HepG2 (cell line): Measurements from ENCODE around the gene RFXANK. TPM values are rescaled to one million over a fixed set of nuclear protein-coding genes. Genes with fewer than 3 reads are reported as not detected.

Experiments
- BCLAF1 ChIP-seq: fragments of 450-650 bp; IDR thresholded peaks from 2 replicates; pipeline ENCODE4 v1.6.1; 2017; ENCODE audit warnings: mild to moderate bottlenecking
- CEBPG ChIP-seq: IDR thresholded peaks from 2 replicates; pipeline ENCODE4 v1.6.1; 2016
- CENPT ChIP-seq: sonication (generic); formaldehyde crosslinking; IDR thresholded peaks from 2 replicates; pipeline ENCODE4 v1.8.0; 2022; ENCODE audit warnings: low read depth, mild to moderate bottlenecking, moderate library complexity, missing genetic modification reagents
- HOXA5 ChIP-seq: sonication (generic); formaldehyde crosslinking; IDR thresholded peaks from 2 replicates; pipeline ENCODE4 v1.4.0; 2020; ENCODE audit warnings: missing genetic modification reagents
- MAFK ChIP-seq, 2 experiments: IDR thresholded peaks in 1 of 2; conservative IDR thresholded peaks in 1 of 2; 2 replicates each; pipeline ENCODE4 v1.6.1; 2011; ENCODE audit warnings: improper control_type of control experiment in 2 of 2, low read length in 2 of 2
- MAZ ChIP-seq, 2 experiments: sonication (generic) in 1 of 2; formaldehyde crosslinking in 1 of 2; IDR thresholded peaks; 2 replicates each; pipeline versions ENCODE4 v1.5.0 to v1.6.1; 2012 to 2020; ENCODE audit warnings: low read depth in 2 of 2, mild to moderate bottlenecking in 2 of 2, borderline replicate concordance in 1 of 2, improper control_type of control experiment in 1 of 2, low read length in 1 of 2, missing genetic modification reagents in 1 of 2, moderate library complexity in 1 of 2
- MLX ChIP-seq: IDR thresholded peaks from 2 replicates; pipeline ENCODE4 v1.6.1; 2016
- MTERF4 ChIP-seq: sonication (generic); formaldehyde crosslinking; IDR thresholded peaks from 2 replicates; pipeline ENCODE4 v1.8.0; 2023; ENCODE audit warnings: mild to moderate bottlenecking, missing genetic modification reagents
- NR2F1 ChIP-seq, 2 experiments: fragments of 450-650 bp in 1 of 2; formaldehyde crosslinking in 1 of 2; IDR thresholded peaks; 2 replicates each; pipeline versions ENCODE4 v1.5.0 to v1.6.1; 2016 to 2020; ENCODE audit warnings: mild to moderate bottlenecking in 1 of 2, missing compliant biosample characterization in 1 of 2, missing genetic modification reagents in 1 of 2, moderate library complexity in 1 of 2
- PCBP1 ChIP-seq: fragments of 200-400 bp; formaldehyde crosslinking; IDR thresholded peaks from 2 replicates; pipeline ENCODE4 v1.6.1; 2017; ENCODE audit warnings: mild to moderate bottlenecking, low read depth, low read length, borderline replicate concordance
- PHF8 ChIP-seq: sonication (generic); formaldehyde crosslinking; IDR thresholded peaks from 2 replicates; pipeline ENCODE4 v1.5.0; 2020; ENCODE audit warnings: missing genetic modification reagents
- PTBP1 ChIP-seq: fragments of 200-400 bp; formaldehyde crosslinking; IDR thresholded peaks from 2 replicates; pipeline ENCODE4 v1.6.1; 2018; ENCODE audit warnings: low read length, low read depth; ENCODE audit not compliant: poor library complexity, severe bottlenecking
- XBP1 ChIP-seq: sonication (generic); formaldehyde crosslinking; IDR thresholded peaks from 2 replicates; pipeline ENCODE4 v1.5.0; 2020; ENCODE audit warnings: missing genetic modification reagents
- ZBTB2 ChIP-seq: sonication (generic); formaldehyde crosslinking; IDR thresholded peaks from 2 replicates; pipeline ENCODE4 v1.8.0; 2022; ENCODE audit warnings: low read depth, missing genetic modification reagents
- ZBTB3 ChIP-seq: sonication (generic); formaldehyde crosslinking; IDR thresholded peaks from 2 replicates; pipeline ENCODE4 v1.4.0; 2020; ENCODE audit warnings: low read depth, mild to moderate bottlenecking, moderate library complexity, missing genetic modification reagents, borderline replicate concordance
- ZNF12 ChIP-seq: sonication (generic); formaldehyde crosslinking; IDR thresholded peaks from 2 replicates; pipeline ENCODE4 v1.5.0; 2020; ENCODE audit warnings: missing genetic modification reagents
- ZNF691 ChIP-seq: sonication (generic); formaldehyde crosslinking; IDR thresholded peaks from 2 replicates; pipeline ENCODE4 v1.4.0; 2020; ENCODE audit warnings: missing genetic modification reagents, low read depth, mild to moderate bottlenecking, borderline replicate concordance
- ZNF766 ChIP-seq: sonication (generic); formaldehyde crosslinking; IDR thresholded peaks from 2 replicates; pipeline ENCODE4 v1.5.0; 2020; ENCODE audit warnings: missing genetic modification reagents, borderline replicate concordance
- ZNF841 ChIP-seq: sonication (generic); formaldehyde crosslinking; IDR thresholded peaks from 2 replicates; pipeline ENCODE4 v1.8.1; 2023; ENCODE audit warnings: missing genetic modification reagents, borderline replicate concordance
- polyA plus RNA-seq, 8 experiments: library from polyadenylated mRNA; depleted of rRNA in 3 of 8; stranded (reverse) in 7 of 8; unstranded in 1 of 8; fragments of >200 nt; fragmentation: Illumina TruSeq in 4 of 8; extraction: Trizol in 4 of 8; gene quantifications; 2 replicates each; pipeline versions ENCODE4 v1.2.1 to v1.2.3, GENCODE V29; 2011 to 2016; ENCODE audit warnings: low read depth in 4 of 8, missing spikeins in 1 of 8, mixed read lengths in 1 of 8; ENCODE audit not compliant: insufficient read depth in 1 of 8
- total RNA-seq, 5 experiments: library from RNA; depleted of rRNA; stranded (reverse); fragments of >200 nt; fragmentation: Illumina TruSeq; extraction: Trizol; gene quantifications; 2 replicates each; pipeline ENCODE4 v1.2.3, GENCODE V29; 2016; ENCODE audit warnings: low read depth in 1 of 5

RFXANK gene
- total and polyA plus RNA-seq, 2 of the 13 experiments (the other 11 are each of a cell fraction or from before 2014, with no cell fraction given) = 49.9 to 80.7 TPM

GRCh38 chr19:19171821-19172532 lies 20.1 kb upstream of the RFXANK start (continued):
- TF ChIP-seq MTERF4 (CRISPR knock-in tag) = no peak
- no peak for TF ChIP-seq MAFK (conservative IDR thresholded peaks at IDR 0.05 in 1 of 2, IDR thresholded peaks at IDR 0.05 in 1 of 2; ENCODE audit: low read length in 2 of 2)
- peak; percentile 57; the same call in 1 of the 2 replicates for TF ChIP-seq MAZ (IDR thresholded peaks at IDR 0.05; ENCODE audit: borderline replicate concordance, low read depth, low read length)
- TF ChIP-seq MAZ (CRISPR knock-in tag; IDR thresholded peaks at IDR 0.05; ENCODE audit: low read depth) = peak; percentile 86
- TF ChIP-seq ZBTB3 = no peak
- TF ChIP-seq ZNF691 = no peak
- TF ChIP-seq MLX (CRISPR knock-in tag) = 0 out of 2 replicates have a peak, but pooled peaks have one; percentile 19
- TF ChIP-seq XBP1 (CRISPR knock-in tag) = no peak
- TF ChIP-seq HOXA5 (CRISPR knock-in tag) = peak; percentile 71; the same call in 1 of the 2 replicates
- peak; percentile 99 for TF ChIP-seq CEBPG
- no peak for TF ChIP-seq ZBTB2
- no peak for TF ChIP-seq ZNF841 (CRISPR knock-in tag)
- no peak for TF ChIP-seq ZNF766 (CRISPR knock-in tag)
- TF ChIP-seq PCBP1 = peak; percentile 91; the same call in 1 of the 2 replicates
- TF ChIP-seq CENPT (CRISPR knock-in tag) = no peak
- TF ChIP-seq BCLAF1 = no peak
- TF ChIP-seq PTBP1 = no peak
- TF ChIP-seq ZNF12 = peak; percentile 46; the same call in 1 of the 2 replicates
- TF ChIP-seq NR2F1 (CRISPR knock-in tag; IDR thresholded peaks at IDR 0.05) = no peak; a peak in 2 of 4 replicates
- peak; percentile 46; the same call in 1 of the 2 replicates for TF ChIP-seq PHF8 (CRISPR knock-in tag)
